ENCODE measurements around the gene CFAP46.
"Not testable (repeated sequence)": the region's sequence is repeated elsewhere in the genome, so short reads cannot be mapped to it uniquely, and the experiment has no call there.

CFAP46 gene

DNA sequence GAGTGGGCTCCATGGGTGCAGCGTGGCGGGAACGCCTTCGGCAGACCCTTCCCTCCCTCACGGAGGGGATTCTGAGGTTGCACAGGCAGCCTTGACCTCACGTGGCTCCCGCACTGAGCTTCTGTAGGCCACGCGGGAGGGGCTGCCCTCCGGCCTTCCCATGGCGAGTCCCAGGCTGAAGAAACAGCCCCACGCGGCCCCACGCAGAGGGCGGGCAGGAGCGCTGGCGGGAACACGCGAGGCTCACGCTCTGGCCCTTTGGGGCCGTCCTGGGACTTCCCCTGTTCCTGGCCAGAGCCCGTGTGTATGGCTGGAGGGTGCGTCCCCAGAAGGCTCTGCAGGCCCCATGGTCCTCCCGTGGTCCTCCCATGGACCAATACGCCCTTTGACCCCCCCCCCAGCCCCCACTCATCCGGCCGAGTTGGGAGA, 134.7 kb downstream of the CFAP46 start:
- DNase-seq = peak in 2 of 10 donors; percentile 72 to 81
- intact Hi-C loops (cut with DNase I) = no loop called here

DNA sequence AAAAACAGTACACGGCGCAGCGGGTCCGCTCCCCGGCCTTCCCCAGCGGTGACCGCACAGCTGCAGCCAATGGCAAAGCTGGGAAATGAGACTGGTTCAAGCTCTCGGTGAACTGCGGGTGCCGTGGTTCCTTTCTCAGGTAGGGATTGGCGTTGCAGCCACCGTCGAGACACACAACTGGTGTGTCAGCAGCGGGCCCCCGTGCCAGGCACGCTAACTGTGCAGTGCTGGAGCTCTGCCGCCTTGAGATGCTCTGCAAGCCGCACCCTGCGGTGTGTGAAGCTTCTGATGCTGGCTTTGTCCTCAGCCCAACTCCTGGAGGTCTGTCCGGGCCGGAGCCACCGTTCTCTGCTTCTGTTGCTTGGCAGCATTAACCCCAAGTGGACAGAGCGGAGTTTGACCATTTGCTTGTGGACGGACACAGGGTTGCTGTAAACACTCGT, 135.8 kb downstream of the CFAP46 start:
- intact Hi-C loops (cut with DNase I) = no loop called here
- DNase-seq = peak in 3 of 10 donors; percentile 43 to 76 (median 67)

DNA sequence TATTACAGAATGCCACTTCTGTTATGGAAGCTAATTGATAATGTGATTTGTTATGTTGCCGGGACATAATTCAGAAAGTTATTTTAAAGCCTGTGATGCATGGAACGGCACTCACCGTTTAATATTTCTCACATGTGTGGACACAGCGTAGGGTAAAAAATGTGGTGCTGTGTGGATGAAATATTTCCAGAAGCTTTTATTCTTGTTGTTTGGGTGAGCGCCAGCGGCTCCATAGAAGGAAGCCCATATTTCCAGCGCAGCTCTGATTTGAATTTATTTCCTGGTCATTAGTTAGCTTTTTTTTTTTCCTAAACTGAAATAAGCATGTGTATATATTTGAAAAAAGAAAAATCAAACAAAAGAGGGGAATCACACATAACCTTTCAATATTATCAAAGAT, 136.3 kb downstream of the CFAP46 start:
- intact Hi-C loops (cut with DNase I) = no loop called here

DNA sequence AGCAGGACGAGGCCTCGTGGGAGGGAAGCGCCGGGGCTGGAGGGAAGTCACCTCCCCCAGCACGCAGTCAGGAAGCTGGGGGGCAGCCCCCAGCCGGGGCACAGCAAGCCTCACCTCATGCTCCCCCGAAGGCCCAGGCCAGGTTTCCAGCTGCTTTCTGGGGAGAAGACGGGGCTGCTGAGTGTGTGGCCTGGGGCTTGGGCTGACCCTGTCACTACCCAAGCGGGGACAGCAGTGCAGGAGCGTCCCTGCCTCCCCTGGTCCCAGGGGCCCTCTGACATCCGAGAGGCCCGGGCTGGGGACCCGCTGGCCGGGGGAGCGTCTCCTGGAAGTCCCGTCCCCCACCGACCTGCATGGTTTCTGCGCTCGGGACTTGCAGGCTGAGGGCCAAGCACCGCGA, 136.8 kb downstream of the CFAP46 start:
- DNase-seq = peak in 2 of 10 donors; percentile 55 to 72
- intact Hi-C loops (cut with DNase I) = no loop called here

More for the DNA sequence above, 136.3 kb downstream of the CFAP46 start:
- peak in 1 of 10 donors; percentile 11 for DNase-seq

GRCh38 chr10:132804785-132805426, 137.5 kb downstream of the CFAP46 start:
- DNase-seq = peak in 1 of 10 donors; percentile 64
- intact Hi-C loops (cut with DNase I) = no loop called here

GRCh38 chr10:132804287-132804686, 138.1 kb downstream of the CFAP46 start:
- intact Hi-C loops (cut with DNase I) = no loop called here

GRCh38 chr10:132803416-132804210, 138.8 kb downstream of the CFAP46 start:
- intact Hi-C loops (cut with DNase I) = no loop called here
- peak in 3 of 10 donors; percentile 50 to 73 (median 68) for DNase-seq

More at GRCh38 chr10:132804287-132804686, 138.1 kb downstream of the CFAP46 start:
- peak in 2 of 10 donors; percentile 38 to 52 for DNase-seq

DNA sequence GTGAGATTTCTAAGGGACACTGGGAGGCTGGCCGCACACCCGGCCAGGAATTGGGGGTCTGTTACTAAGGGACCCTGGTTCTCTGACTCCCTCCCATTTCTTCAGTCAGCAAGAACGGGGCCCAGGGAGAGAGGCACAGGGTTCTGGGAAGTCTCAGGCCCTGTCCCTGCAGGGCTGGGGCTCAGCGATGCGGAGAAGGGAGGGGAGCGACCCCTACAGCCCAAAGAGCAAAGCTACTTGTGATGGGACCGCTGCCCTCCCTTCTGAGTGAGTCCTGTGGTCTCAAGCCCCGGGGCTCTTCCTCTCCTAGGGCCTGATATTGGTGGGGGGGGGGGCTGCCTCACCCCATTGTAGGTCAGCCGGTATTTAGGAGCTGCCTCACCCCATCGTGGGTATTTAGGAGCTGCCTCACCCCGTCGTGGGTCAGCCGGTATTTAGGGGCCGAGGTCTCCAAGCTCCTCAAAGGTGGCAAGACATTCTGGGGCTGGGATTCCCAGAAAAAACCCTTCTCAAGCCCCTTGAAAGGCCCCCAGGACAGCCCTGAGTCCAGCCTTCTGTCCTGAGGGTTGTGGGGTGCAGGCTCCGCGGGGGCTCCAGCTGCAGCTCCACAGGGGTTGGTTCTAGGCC, 139.6 kb downstream of the CFAP46 start:
- intact Hi-C loops (cut with DNase I) = no loop called here

GRCh38 chr10:132802048-132802447, 140.3 kb downstream of the CFAP46 start:
- intact Hi-C loops (cut with DNase I) = no loop called here
- DNase-seq = peak in 1 of 10 donors; percentile 41

More for the DNA sequence above, 139.6 kb downstream of the CFAP46 start:
- DNase-seq = peak in 2 of 10 donors; percentile 52 to 61

- intact Hi-C loops (cut with DNase I) = no loop called here
- peak in 3 of 10 donors; percentile 9 to 58 (median 44) for DNase-seq
These were observed 142.5 kb downstream of the CFAP46 start for GRCh38 chr10:132799865-132800264.

- intact Hi-C loops (cut with DNase I) = no loop called here
- DNase-seq = peak in 2 of 10 donors; percentile 39 to 84
These were observed 143.5 kb downstream of the CFAP46 start for GRCh38 chr10:132798876-132799275.

DNA sequence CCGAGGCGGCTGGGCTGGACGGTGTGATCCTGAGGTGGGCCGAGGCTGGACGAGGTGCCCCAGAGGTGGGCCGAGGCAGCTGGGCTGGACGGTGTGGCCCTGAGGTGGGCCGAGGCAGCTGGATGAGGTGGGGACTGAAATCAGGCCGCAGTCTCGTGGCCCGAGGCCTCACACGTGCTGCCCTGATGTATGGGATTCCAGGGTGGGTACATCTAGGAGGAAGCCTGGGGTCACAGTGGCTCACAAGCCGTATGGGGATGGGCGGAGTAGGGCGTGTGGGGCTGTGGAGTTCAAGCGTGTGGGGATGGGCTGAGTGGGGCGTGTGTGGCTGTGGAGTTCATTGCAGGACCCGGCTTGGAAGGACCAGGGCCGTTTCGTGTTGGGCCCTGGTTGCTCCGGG, 144.0 kb downstream of the CFAP46 start:
- intact Hi-C loops (cut with DNase I) = no loop called here
- peak in 1 of 10 donors; percentile 76 for DNase-seq

- DNase-seq; intact Hi-C loops (cut with DNase I): not testable (repeated sequence)
These were observed 144.4 kb downstream of the CFAP46 start for GRCh38 chr10:132797986-132798385.

GRCh38 chr10:132796846-132797245, 145.5 kb downstream of the CFAP46 start:
- DNase-seq = no peak
- intact Hi-C loops (cut with DNase I) = no loop called here

GRCh38 chr10:132793871-132794849, 148.2 kb downstream of the CFAP46 start:
- no peak for DNase-seq
- intact Hi-C loops (cut with DNase I) = no loop called here

GRCh38 chr10:132793213-132793612, 149.2 kb downstream of the CFAP46 start:
- intact Hi-C loops (cut with DNase I) = no loop called here
- no peak for DNase-seq

- DNase-seq = no peak
- intact Hi-C loops (cut with DNase I) = no loop called here
These were observed 149.6 kb downstream of the CFAP46 start for GRCh38 chr10:132792796-132793195.

- DNase-seq; intact Hi-C loops (cut with DNase I): not testable (repeated sequence)
These were observed 150.3 kb downstream of the CFAP46 start for GRCh38 chr10:132792099-132792498.

GRCh38 chr10:132790934-132791829, 151.2 kb downstream of the CFAP46 start:
- intact Hi-C loops (cut with DNase I) = no loop called here
- no peak for DNase-seq
